Measurements from ENCODE around the gene ZNF140.

ZNF140 gene

GRCh38 chr12:133107121-133107520 is 26.4 kb downstream of the ZNF140 start:
- Mint-ChIP-seq H3K36me3 (peaks cover 59% of the 10 kb centered on the region), H3K27ac (no peak overlapping the region), H3K4me1 (ENCODE audit: low read depth) (no peaks in the 10 kb centered on the region), H3K9me3 (ENCODE audit: low read depth) (peaks cover 31% of the 10 kb centered on the region), H3K27me3 (no peaks in the 10 kb centered on the region), H3K4me3 (no peak overlapping the region)

- Mint-ChIP-seq H3K9me3 (ENCODE audit: low read depth) (peaks cover 31% of the 10 kb centered on the region), H3K27ac (no peak overlapping the region)
Measured at GRCh38 chr12:133108150-133108549, 27.4 kb downstream of the ZNF140 start.

GRCh38 chr12:133120385-133121191 is 39.9 kb downstream of the ZNF140 start:
- Mint-ChIP-seq H3K9me3 (ENCODE audit: low read depth) (peaks cover 42% of the 10 kb centered on the region), H3K4me3 (no peak overlapping the region), H3K36me3 (peaks cover 70% of the 10 kb centered on the region), H3K27ac (no peak overlapping the region), H3K27me3 (no peaks in the 10 kb centered on the region), H3K4me1 (ENCODE audit: low read depth) (no peaks in the 10 kb centered on the region)

More at GRCh38 chr12:133108150-133108549, 27.4 kb downstream of the ZNF140 start:
- no peaks in the 10 kb centered on the region for H3K27me3 Mint-ChIP-seq
- H3K36me3 Mint-ChIP-seq = peaks cover 53% of the 10 kb centered on the region
- H3K4me3 Mint-ChIP-seq = no peak overlapping the region
- no peaks in the 10 kb centered on the region for H3K4me1 Mint-ChIP-seq (ENCODE audit: low read depth)

- Mint-ChIP-seq H3K9me3 (ENCODE audit: low read depth) (peaks cover 28% of the 10 kb centered on the region), H3K27ac (no peak overlapping the region), H3K27me3 (no peaks in the 10 kb centered on the region), H3K4me1 (ENCODE audit: low read depth) (peaks cover 8% of the 10 kb centered on the region), H3K36me3 (peaks cover 57% of the 10 kb centered on the region), H3K4me3 (peak overlapping the region; percentile 4)
Measured at GRCh38 chr12:133124674-133125073, 44.0 kb downstream of the ZNF140 start.

- Mint-ChIP-seq H3K4me3 (peak overlapping the region; percentile 96), H3K9me3 (ENCODE audit: low read depth) (peaks cover 21% of the 10 kb centered on the region), H3K27ac (peak overlapping the region; percentile 97), H3K4me1 (ENCODE audit: low read depth) (peaks cover 22% of the 10 kb centered on the region), H3K27me3 (no peaks in the 10 kb centered on the region), H3K36me3 (peaks cover 44% of the 10 kb centered on the region)
Measured at GRCh38 chr12:133129368-133130037, 48.8 kb downstream of the ZNF140 start.

- peaks cover 21% of the 10 kb centered on the region for H3K9me3 Mint-ChIP-seq (ENCODE audit: low read depth)
- H3K27ac Mint-ChIP-seq = peak within 1 kb of the TSS; percentile 97
- H3K4me1 Mint-ChIP-seq (ENCODE audit: low read depth) = peaks cover 22% of the 10 kb centered on the region
- peaks cover 45% of the 10 kb centered on the region for H3K36me3 Mint-ChIP-seq
- no peaks in the 10 kb centered on the region for H3K27me3 Mint-ChIP-seq
- H3K4me3 Mint-ChIP-seq = peak within 1 kb of the TSS; percentile 96
Measured at GRCh38 chr12:133130038-133130807, 49.5 kb downstream of the ZNF140 start, which contains the start of the genes ZNF10 and ZNF891. TSS of gene ZNF10 (plus strand) at chr12:133130627. CDS start at chr12:133144493, 13,866 bp downstream. TSS of gene ZNF891 (minus strand) at chr12:133130274. CDS start at chr12:133121918, 8,356 bp downstream.

- no peaks in the 10 kb centered on the region for H3K27me3 Mint-ChIP-seq
- H3K4me1 Mint-ChIP-seq (ENCODE audit: low read depth) = peaks cover 22% of the 10 kb centered on the region
- H3K27ac Mint-ChIP-seq = peak overlapping the region; percentile 97
- H3K9me3 Mint-ChIP-seq (ENCODE audit: low read depth) = peaks cover 26% of the 10 kb centered on the region
- H3K36me3 Mint-ChIP-seq = peaks cover 45% of the 10 kb centered on the region
- peak overlapping the region; percentile 96 for H3K4me3 Mint-ChIP-seq
Measured at GRCh38 chr12:133130808-133131128, 50.0 kb downstream of the ZNF140 start.

- Mint-ChIP-seq H3K9me3 (ENCODE audit: low read depth) (peaks cover 43% of the 10 kb centered on the region), H3K4me3 (no peak overlapping the region), H3K27ac (no peak overlapping the region), H3K36me3 (peaks cover 73% of the 10 kb centered on the region), H3K4me1 (ENCODE audit: low read depth) (peaks cover 12% of the 10 kb centered on the region), H3K27me3 (no peaks in the 10 kb centered on the region)
Measured at GRCh38 chr12:133135747-133136146, 55.0 kb downstream of the ZNF140 start.

- Mint-ChIP-seq H3K27ac (no peak overlapping the region), H3K36me3 (peaks cover 63% of the 10 kb centered on the region), H3K4me1 (ENCODE audit: low read depth) (no peaks in the 10 kb centered on the region), H3K27me3 (no peaks in the 10 kb centered on the region), H3K9me3 (ENCODE audit: low read depth) (peaks cover 37% of the 10 kb centered on the region), H3K4me3 (no peak overlapping the region)
Measured at GRCh38 chr12:133145981-133146380, 65.3 kb downstream of the ZNF140 start.

- H3K9me3 Mint-ChIP-seq (ENCODE audit: low read depth) = peaks cover 46% of the 10 kb centered on the region
- H3K4me3 Mint-ChIP-seq = no peak overlapping the region
- no peak overlapping the region for H3K27ac Mint-ChIP-seq
- H3K36me3 Mint-ChIP-seq = peaks cover 73% of the 10 kb centered on the region
- H3K4me1 Mint-ChIP-seq (ENCODE audit: low read depth) = no peaks in the 10 kb centered on the region
- no peaks in the 10 kb centered on the region for H3K27me3 Mint-ChIP-seq
Measured at GRCh38 chr12:133156125-133156690, 75.5 kb downstream of the ZNF140 start.
